ENCODE data around the gene TSPAN18.

Gene TSPAN18

GRCh38 chr11:44718612-44719390 is 8.0 kb upstream of the TSPAN18 start:
- Histone ChIP-seq H3K27me3 (ENCODE audit: control insufficient read depth, low read length) (0 out of 2 replicates have a peak, but pooled peaks cover 5% of the 10 kb centered on the region), H3K27ac (ENCODE audit: low read depth, low read length) (no peak overlapping the region)
- TF ChIP-seq CTCF (IDR thresholded peaks at IDR 0.05; ENCODE audit: low read depth, low read length, poor library complexity, severe bottlenecking) = no peak
- TF ChIP-seq EZH2phosphoT487 (IDR thresholded peaks at IDR 0.05; ENCODE audit: borderline replicate concordance, low read length) = no peak

GRCh38 chr11:44725016-44725685 is 1.6 kb upstream of the TSPAN18 start:
- no peaks in the 10 kb centered on the region for H3F3A ChIP-seq (ENCODE audit: control insufficient read depth, insufficient read depth)
- H3K36me3 ChIP-seq (ENCODE audit: control insufficient read depth, low read length) = no peaks in the 10 kb centered on the region
- H4K20me1 ChIP-seq (ENCODE audit: control insufficient read depth, insufficient read depth, low read depth, low read length) = no peaks in the 10 kb centered on the region
- no peak overlapping the region for H3K4me3 ChIP-seq (ENCODE audit: low read length)
- H3K27ac ChIP-seq (ENCODE audit: low read depth, low read length) = no peak overlapping the region
- no peaks in the 10 kb centered on the region for H3K9me2 ChIP-seq (replicated peaks; ENCODE audit: control insufficient read depth, low read length)
- H3K79me2 ChIP-seq (ENCODE audit: control insufficient read depth, low read length) = no peaks in the 10 kb centered on the region
- TF ChIP-seq EZH2phosphoT487 (IDR thresholded peaks at IDR 0.05; ENCODE audit: borderline replicate concordance, low read length) (no peak), CTCF (IDR thresholded peaks at IDR 0.05; ENCODE audit: low read depth, low read length, poor library complexity, severe bottlenecking) (no peak)
- peaks cover 50% of the 10 kb centered on the region for H3K27me3 ChIP-seq (ENCODE audit: control insufficient read depth, low read length)
- no peak overlapping the region for H3K4me2 ChIP-seq (ENCODE audit: low read length)
- H3K4me1 ChIP-seq (ENCODE audit: control insufficient read depth, low read length) = peaks cover 16% of the 10 kb centered on the region
- no peaks in the 10 kb centered on the region for H3K9me3 ChIP-seq (ENCODE audit: control insufficient read depth, insufficient read depth, low read length)

More at GRCh38 chr11:44718612-44719390, 8.0 kb upstream of the TSPAN18 start:
- Histone ChIP-seq H3K36me3 (ENCODE audit: control insufficient read depth, low read length) (no peaks in the 10 kb centered on the region), H3K4me3 (ENCODE audit: low read length) (no peak overlapping the region), H3K79me2 (ENCODE audit: control insufficient read depth, low read length) (no peaks in the 10 kb centered on the region), H3K4me2 (ENCODE audit: low read length) (no peak overlapping the region), H4K20me1 (ENCODE audit: control insufficient read depth, insufficient read depth, low read depth, low read length) (no peaks in the 10 kb centered on the region), H3K9me2 (replicated peaks; ENCODE audit: control insufficient read depth, low read length) (no peaks in the 10 kb centered on the region), H3K9me3 (ENCODE audit: control insufficient read depth, insufficient read depth, low read length) (no peaks in the 10 kb centered on the region), H3F3A (ENCODE audit: control insufficient read depth, insufficient read depth) (no peaks in the 10 kb centered on the region), H3K4me1 (ENCODE audit: control insufficient read depth, low read length) (no peaks in the 10 kb centered on the region)

- Histone ChIP-seq H3K9me2 (replicated peaks; ENCODE audit: control insufficient read depth, low read length) (no peaks in the 10 kb centered on the region), H3K27me3 (ENCODE audit: control insufficient read depth, low read length) (peaks cover 47% of the 10 kb centered on the region), H3K4me2 (ENCODE audit: low read length) (peak overlapping the region; percentile 63), H3F3A (ENCODE audit: control insufficient read depth, insufficient read depth) (no peaks in the 10 kb centered on the region), H4K20me1 (ENCODE audit: control insufficient read depth, insufficient read depth, low read depth, low read length) (no peaks in the 10 kb centered on the region), H3K36me3 (ENCODE audit: control insufficient read depth, low read length) (no peaks in the 10 kb centered on the region), H3K27ac (ENCODE audit: low read depth, low read length) (no peak overlapping the region), H3K9me3 (ENCODE audit: control insufficient read depth, insufficient read depth, low read length) (no peaks in the 10 kb centered on the region), H3K79me2 (ENCODE audit: control insufficient read depth, low read length) (no peaks in the 10 kb centered on the region), H3K4me3 (ENCODE audit: low read length) (no peak overlapping the region), H3K4me1 (ENCODE audit: control insufficient read depth, low read length) (peaks cover 16% of the 10 kb centered on the region)
- TF ChIP-seq CTCF (IDR thresholded peaks at IDR 0.05; ENCODE audit: low read depth, low read length, poor library complexity, severe bottlenecking) = no peak
- TF ChIP-seq EZH2phosphoT487 (IDR thresholded peaks at IDR 0.05; ENCODE audit: borderline replicate concordance, low read length) = no peak
These were observed 942 bp upstream of the TSPAN18 start for GRCh38 chr11:44725757-44726282.

All from DOHH2 (cell line).